ENCODE results near the gene FFAR4. TPM values are rescaled to one million over a fixed set of nuclear protein-coding genes. Genes with fewer than 3 reads are reported as not detected.
A peak's percentile ranks its signal among the peaks of the same experiment; 100 is the strongest.

The FFAR4 gene
- total RNA-seq, 1 experiment from 2014 or later: 0.92 TPM

DNA sequence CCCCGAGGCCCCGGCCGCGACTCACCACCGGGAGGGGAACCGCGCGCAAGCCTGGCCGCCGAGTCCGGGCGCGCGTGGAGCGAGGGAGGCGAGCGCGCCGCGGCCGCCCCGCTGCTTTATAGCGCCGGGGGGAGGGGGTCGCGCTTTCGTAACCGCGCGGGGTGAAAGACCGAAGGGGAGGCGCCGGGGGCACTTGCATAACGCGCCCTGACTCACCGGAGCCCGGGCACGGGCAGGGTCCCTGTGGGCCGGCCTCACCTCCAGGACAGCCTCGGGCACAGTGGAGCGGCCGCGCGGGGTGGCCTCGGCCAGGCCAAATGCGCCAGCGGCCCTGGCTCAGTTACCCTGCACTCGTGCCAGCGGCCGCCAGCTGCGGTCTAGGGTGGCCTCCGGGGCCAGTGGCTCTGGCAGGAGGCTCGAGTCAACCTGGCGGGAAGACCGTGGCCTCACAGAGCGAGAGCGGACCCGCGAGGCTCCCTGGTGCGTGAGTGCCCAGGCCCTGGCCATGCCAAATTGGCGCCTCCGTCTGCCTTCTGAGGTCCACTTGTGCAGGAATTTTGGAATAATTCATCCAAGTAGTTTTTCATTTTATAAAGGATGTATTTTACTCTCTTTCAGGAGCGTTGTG is 34.8 kb downstream of the FFAR4 start, which contains the start of gene RBP4:
Gene RBP4, minus strand, starts transcription at position 90 of the 628 bp plus-strand sequence. CDS start 207 bp downstream, outside the sequence.
- no peak for DNase-seq (ENCODE audit: low read depth, low spot score)
- TF ChIP-seq SIN3A (IDR thresholded peaks at IDR 0.05; ENCODE audit: borderline replicate concordance, insufficient read depth, low read depth, low read length) (no peak), TCF7L2 (IDR thresholded peaks at IDR 0.05; ENCODE audit: low read depth, low read length) (no peak), POLR2AphosphoS5 (IDR thresholded peaks at IDR 0.05; ENCODE audit: low read depth, low read length) (no peak)
- TF ChIP-seq, protein P1, sequence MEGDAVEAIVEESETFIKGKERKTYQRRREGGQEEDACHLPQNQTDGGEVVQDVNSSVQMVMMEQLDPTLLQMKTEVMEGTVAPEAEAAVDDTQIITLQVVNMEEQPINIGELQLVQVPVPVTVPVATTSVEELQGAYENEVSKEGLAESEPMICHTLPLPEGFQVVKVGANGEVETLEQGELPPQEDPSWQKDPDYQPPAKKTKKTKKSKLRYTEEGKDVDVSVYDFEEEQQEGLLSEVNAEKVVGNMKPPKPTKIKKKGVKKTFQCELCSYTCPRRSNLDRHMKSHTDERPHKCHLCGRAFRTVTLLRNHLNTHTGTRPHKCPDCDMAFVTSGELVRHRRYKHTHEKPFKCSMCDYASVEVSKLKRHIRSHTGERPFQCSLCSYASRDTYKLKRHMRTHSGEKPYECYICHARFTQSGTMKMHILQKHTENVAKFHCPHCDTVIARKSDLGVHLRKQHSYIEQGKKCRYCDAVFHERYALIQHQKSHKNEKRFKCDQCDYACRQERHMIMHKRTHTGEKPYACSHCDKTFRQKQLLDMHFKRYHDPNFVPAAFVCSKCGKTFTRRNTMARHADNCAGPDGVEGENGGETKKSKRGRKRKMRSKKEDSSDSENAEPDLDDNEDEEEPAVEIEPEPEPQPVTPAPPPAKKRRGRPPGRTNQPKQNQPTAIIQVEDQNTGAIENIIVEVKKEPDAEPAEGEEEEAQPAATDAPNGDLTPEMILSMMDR (IDR thresholded peaks at IDR 0.05): no peak
- TF ChIP-seq, protein P2, sequence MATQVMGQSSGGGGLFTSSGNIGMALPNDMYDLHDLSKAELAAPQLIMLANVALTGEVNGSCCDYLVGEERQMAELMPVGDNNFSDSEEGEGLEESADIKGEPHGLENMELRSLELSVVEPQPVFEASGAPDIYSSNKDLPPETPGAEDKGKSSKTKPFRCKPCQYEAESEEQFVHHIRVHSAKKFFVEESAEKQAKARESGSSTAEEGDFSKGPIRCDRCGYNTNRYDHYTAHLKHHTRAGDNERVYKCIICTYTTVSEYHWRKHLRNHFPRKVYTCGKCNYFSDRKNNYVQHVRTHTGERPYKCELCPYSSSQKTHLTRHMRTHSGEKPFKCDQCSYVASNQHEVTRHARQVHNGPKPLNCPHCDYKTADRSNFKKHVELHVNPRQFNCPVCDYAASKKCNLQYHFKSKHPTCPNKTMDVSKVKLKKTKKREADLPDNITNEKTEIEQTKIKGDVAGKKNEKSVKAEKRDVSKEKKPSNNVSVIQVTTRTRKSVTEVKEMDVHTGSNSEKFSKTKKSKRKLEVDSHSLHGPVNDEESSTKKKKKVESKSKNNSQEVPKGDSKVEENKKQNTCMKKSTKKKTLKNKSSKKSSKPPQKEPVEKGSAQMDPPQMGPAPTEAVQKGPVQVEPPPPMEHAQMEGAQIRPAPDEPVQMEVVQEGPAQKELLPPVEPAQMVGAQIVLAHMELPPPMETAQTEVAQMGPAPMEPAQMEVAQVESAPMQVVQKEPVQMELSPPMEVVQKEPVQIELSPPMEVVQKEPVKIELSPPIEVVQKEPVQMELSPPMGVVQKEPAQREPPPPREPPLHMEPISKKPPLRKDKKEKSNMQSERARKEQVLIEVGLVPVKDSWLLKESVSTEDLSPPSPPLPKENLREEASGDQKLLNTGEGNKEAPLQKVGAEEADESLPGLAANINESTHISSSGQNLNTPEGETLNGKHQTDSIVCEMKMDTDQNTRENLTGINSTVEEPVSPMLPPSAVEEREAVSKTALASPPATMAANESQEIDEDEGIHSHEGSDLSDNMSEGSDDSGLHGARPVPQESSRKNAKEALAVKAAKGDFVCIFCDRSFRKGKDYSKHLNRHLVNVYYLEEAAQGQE (IDR thresholded peaks at IDR 0.05; ENCODE audit: insufficient read depth in 1 of 2, low read depth in 2 of 2, low read length in 1 of 2): no peak
- ATAC-seq: peak; percentile 73
- Histone ChIP-seq H3K9me3 (ENCODE audit: control insufficient read depth, insufficient read depth, low read depth, low read length) (no peaks in the 10 kb centered on the region), H3K36me3 (ENCODE audit: control insufficient read depth, insufficient read depth, low read length) (no peaks in the 10 kb centered on the region), H3K27me3 (ENCODE audit: control insufficient read depth, insufficient read depth, low read length) (peaks cover 32% of the 10 kb centered on the region), H3K27ac (ENCODE audit: low read length) (no peak within 1 kb of the TSS), H3K4me3 (ENCODE audit: low read depth in 2 of 2, low read length in 2 of 2) (peak within 1 kb of the TSS; percentile 39 to 53), H3K4me1 (ENCODE audit: control insufficient read depth, insufficient read depth, low read length) (no peaks in the 10 kb centered on the region)
- BruUV-seq (replicated peaks): no TSS peak
- CTCF ChIA-PET: interaction anchor here (0.6 kb wide), 1 partner anchor 14 kb away, joined by 3 read pairs; no protein-coding TSS in a partner anchor
- in situ Hi-C loops (cut with HindIII; ENCODE audit: low pct_unique_long_range_greater_than_20kb, low sequenced_read_pairs) (no loop called here), intact Hi-C loops (cut with micrococcal nuclease; ENCODE audit: unreplicated experiment) (no loop called here)
- POLR2A ChIA-PET: no interaction called here

DNA sequence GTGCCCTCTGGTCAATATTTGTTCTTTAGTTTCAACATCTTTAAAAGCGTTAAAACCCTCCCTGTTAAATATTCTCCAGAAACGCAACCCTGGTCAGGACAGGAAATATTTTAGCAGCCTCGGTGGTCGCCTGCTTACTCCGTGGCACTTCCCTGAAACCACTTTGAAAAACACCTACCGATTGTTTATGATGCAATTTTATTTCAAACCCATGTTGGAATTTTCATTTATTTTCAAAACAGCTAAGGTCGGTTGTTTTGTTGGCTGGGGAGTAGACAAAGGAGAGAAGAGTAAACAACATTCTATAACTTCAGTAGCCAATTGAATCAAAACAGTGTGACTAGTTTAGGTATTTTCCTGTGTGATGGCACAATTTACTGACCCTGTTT is 35.3 kb downstream of the FFAR4 start:
- ChIA-PET CTCF (no interaction called here), POLR2A (no interaction called here)
- no peak for TF ChIP-seq SIN3A (IDR thresholded peaks at IDR 0.05; ENCODE audit: borderline replicate concordance, insufficient read depth, low read depth, low read length)
- TF ChIP-seq, protein P2 (IDR thresholded peaks at IDR 0.05; ENCODE audit: insufficient read depth in 1 of 2, low read depth in 2 of 2, low read length in 1 of 2): no peak
- no peak for TF ChIP-seq POLR2AphosphoS5 (IDR thresholded peaks at IDR 0.05; ENCODE audit: low read depth, low read length)
- TF ChIP-seq, protein P1 (IDR thresholded peaks at IDR 0.05): no peak
- TF ChIP-seq TCF7L2 (IDR thresholded peaks at IDR 0.05; ENCODE audit: low read depth, low read length): no peak
- ATAC-seq (no peak), DNase-seq (ENCODE audit: low read depth, low spot score) (no peak)
- intact Hi-C loops (cut with micrococcal nuclease; ENCODE audit: unreplicated experiment): no loop called here
- Histone ChIP-seq H3K27ac (ENCODE audit: low read length) (no peak overlapping the region), H3K36me3 (ENCODE audit: control insufficient read depth, insufficient read depth, low read length) (no peaks in the 10 kb centered on the region), H3K4me1 (ENCODE audit: control insufficient read depth, insufficient read depth, low read length) (no peaks in the 10 kb centered on the region), H3K4me3 (ENCODE audit: low read depth in 2 of 2, low read length in 2 of 2) (peak overlapping the region in 1 of 2 experiments; percentile 53; a peak in 2 of 4 replicates), H3K27me3 (ENCODE audit: control insufficient read depth, insufficient read depth, low read length) (peaks cover 32% of the 10 kb centered on the region), H3K9me3 (ENCODE audit: control insufficient read depth, insufficient read depth, low read depth, low read length) (no peaks in the 10 kb centered on the region)
- BruUV-seq (replicated peaks): no TSS peak
- in situ Hi-C loops (cut with HindIII; ENCODE audit: low pct_unique_long_range_greater_than_20kb, low sequenced_read_pairs): no loop called here

All from Panc1 (cell line).